HL-60 (cell line): Measurements from ENCODE around the gene CACNA1G.

Experiments used
- DNase-seq, 2 experiments: peaks; one replicate each; pipeline ENCODE4 v3.0.0-alpha.2; 2010 to 2020; ENCODE audit warnings: low read depth in 1 of 2, low spot score in 1 of 2
- H3K27ac ChIP-seq: fragments of 250-450 bp; sonication (Bioruptor Pico); replicated peaks from 2 replicates; pipeline ENCODE4 v1.5.1; 2020; ENCODE audit warnings: mild to moderate bottlenecking, moderate library complexity
- H3K27me3 ChIP-seq: fragments of 250-450 bp; sonication (Bioruptor Pico); 2 replicates; pipeline ENCODE4 v1.5.1; 2021; ENCODE audit warnings: mild to moderate bottlenecking, moderate library complexity; ENCODE audit not compliant: insufficient read depth, poor library complexity, severe bottlenecking
- H3K4me3 ChIP-seq: replicated peaks from 2 replicates; pipeline ENCODE4 v1.5.1; 2011; ENCODE audit warnings: mild to moderate bottlenecking, control low read depth, low read length; ENCODE audit not compliant: insufficient read depth
- CTCF ChIP-seq: IDR thresholded peaks from one replicate; pipeline ENCODE4 v1.5.1; 2011; ENCODE audit warnings: low read length, control low read depth, inconsistent platforms; ENCODE audit not compliant: insufficient read depth
- GABPA ChIP-seq: IDR thresholded peaks from 2 replicates; pipeline ENCODE4 v1.6.1; 2012; ENCODE audit warnings: low read depth
- POLR2AphosphoS5 ChIP-seq: IDR thresholded peaks from 2 replicates; pipeline ENCODE4 v1.6.1; 2012; ENCODE audit warnings: low read depth
- REST ChIP-seq: IDR thresholded peaks from 2 replicates; pipeline ENCODE4 v1.6.1; 2012; ENCODE audit warnings: low read depth; ENCODE audit not compliant: insufficient replicate concordance
- SPI1 ChIP-seq: IDR thresholded peaks from 2 replicates; pipeline ENCODE4 v1.6.1; 2012; ENCODE audit warnings: low read depth, mild to moderate bottlenecking, borderline replicate concordance

Gene CACNA1G

DNA sequence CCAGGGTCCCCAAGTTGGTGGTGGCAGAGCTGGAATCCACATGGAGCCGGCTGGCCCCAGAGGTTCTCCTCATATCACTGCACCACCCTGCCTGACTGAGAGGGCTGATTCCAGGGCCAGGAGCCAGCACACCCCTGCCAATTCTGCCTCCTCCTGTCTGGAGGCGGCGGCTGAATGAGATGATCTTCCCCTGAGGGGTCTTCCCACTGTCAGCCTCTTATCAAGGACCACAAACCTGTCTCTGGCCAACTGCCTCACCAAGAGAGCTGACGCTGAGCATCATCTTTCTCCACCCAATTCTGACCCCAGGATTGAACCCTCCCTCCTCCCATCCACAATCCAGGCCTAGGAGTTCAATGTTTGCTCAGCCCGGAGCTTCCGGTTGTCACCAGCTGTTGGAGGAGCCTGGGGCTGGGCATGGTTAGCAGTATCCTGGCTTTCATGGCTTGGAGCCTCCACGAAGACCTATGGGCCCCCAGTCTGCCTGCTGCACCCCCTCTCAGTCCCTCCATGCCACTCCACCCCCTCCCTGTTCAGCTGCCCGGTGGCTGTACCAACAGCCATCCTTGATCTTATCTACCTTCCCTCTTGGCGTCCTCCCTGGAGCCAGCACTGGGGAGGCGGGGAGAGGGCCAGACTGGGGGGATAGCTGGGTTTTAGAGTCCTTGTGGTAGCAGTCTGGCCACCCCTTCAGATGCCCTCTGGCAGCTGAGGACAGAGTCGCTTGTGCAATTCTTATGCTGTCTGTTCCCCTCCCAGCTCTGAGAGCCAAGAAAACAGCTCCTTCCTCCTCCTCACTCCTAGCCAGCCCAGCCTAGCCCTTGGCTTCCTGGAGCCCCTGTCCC lies 99.7 kb downstream of the CACNA1G start:
- Histone ChIP-seq H3K27ac (peak overlapping the region; percentile 57), H3K27me3 (no peaks in the 10 kb centered on the region), H3K4me3 (no peak overlapping the region)
- TF ChIP-seq REST (no peak), POLR2AphosphoS5 (no peak), SPI1 (no peak), GABPA (no peak), CTCF (no peak)
- DNase-seq: peak; percentile 51 to 76

- peak overlapping the region; percentile 57 for H3K27ac ChIP-seq
- no peak overlapping the region for H3K4me3 ChIP-seq
- DNase-seq: peak in 1 of 2 experiments; percentile 21
- H3K27me3 ChIP-seq: no peaks in the 10 kb centered on the region
- no peak; the same call in 1 of the 2 replicates for TF ChIP-seq SPI1
- no peak for TF ChIP-seq POLR2AphosphoS5
- no peak for TF ChIP-seq CTCF
- TF ChIP-seq GABPA: no peak
- no peak for TF ChIP-seq REST
Observed at GRCh38 chr17:50660887-50661345, 100.4 kb downstream of the CACNA1G start.

- H3K4me3 ChIP-seq: no peak overlapping the region
- no peak for DNase-seq
- peak overlapping the region; percentile 57 for H3K27ac ChIP-seq
- H3K27me3 ChIP-seq: no peaks in the 10 kb centered on the region
- no peak for TF ChIP-seq POLR2AphosphoS5
- TF ChIP-seq GABPA: no peak
- no peak for TF ChIP-seq CTCF
- TF ChIP-seq REST: no peak
- TF ChIP-seq SPI1: no peak
Observed at GRCh38 chr17:50661348-50661747, 100.8 kb downstream of the CACNA1G start.
